Loucy (cell line): ENCODE data around the gene PRDM10.

Source experiments
- H2AFZ ChIP-seq: fragments of 200-600 bp; sonication (generic); 2 replicates; pipeline ENCODE4 v1.6.0; 2016; ENCODE audit warnings: antibody characterized with exemption, mild to moderate bottlenecking, low read length, moderate library complexity
- H3F3A ChIP-seq: fragments of 200-600 bp; 2 replicates; pipeline ENCODE4 v1.6.0; 2016; ENCODE audit warnings: antibody characterized with exemption, low read depth, mild to moderate bottlenecking
- H3K27me3 ChIP-seq: fragments of 200-600 bp; sonication (generic); 2 replicates; pipeline ENCODE4 v1.6.1; 2014; ENCODE audit warnings: low read length, mild to moderate bottlenecking; ENCODE audit not compliant: insufficient read depth, poor library complexity, severe bottlenecking
- H3K36me3 ChIP-seq: fragments of 200-600 bp; sonication (generic); 2 replicates; pipeline ENCODE4 v1.6.1; 2016; ENCODE audit warnings: low read length; ENCODE audit not compliant: insufficient read depth
- H3K4me1 ChIP-seq: fragments of 200-600 bp; sonication (generic); 2 replicates; pipeline ENCODE4 v1.5.1; 2014; ENCODE audit warnings: low read length, mild to moderate bottlenecking; ENCODE audit not compliant: insufficient read depth, poor library complexity, severe bottlenecking
- H3K4me2 ChIP-seq: fragments of 200-600 bp; sonication (generic); 2 replicates; pipeline ENCODE4 v1.6.0; 2014; ENCODE audit warnings: antibody characterized with exemption, low read length, low read depth, mild to moderate bottlenecking; ENCODE audit not compliant: poor library complexity, severe bottlenecking
- H3K4me3 ChIP-seq: fragments of 200-600 bp; sonication (generic); 2 replicates; pipeline ENCODE4 v1.5.1; 2014; ENCODE audit warnings: low read length, mild to moderate bottlenecking, mixed read lengths; ENCODE audit not compliant: poor library complexity, severe bottlenecking
- H3K79me2 ChIP-seq: fragments of 200-600 bp; sonication (generic); 2 replicates; pipeline ENCODE4 v1.6.1; 2014; ENCODE audit warnings: low read length; ENCODE audit not compliant: insufficient read depth
- H3K9ac ChIP-seq: fragments of 200-600 bp; sonication (generic); 2 replicates; pipeline ENCODE4 v1.6.0; 2014; ENCODE audit warnings: mild to moderate bottlenecking, low read depth, low read length, moderate library complexity; ENCODE audit not compliant: poor library complexity, severe bottlenecking
- H3K9me2 ChIP-seq: fragments of 200-600 bp; sonication (generic); replicated peaks from 2 replicates; pipeline ENCODE4 v1.6.1; 2016; ENCODE audit warnings: low read depth, low read length, mixed read lengths
- H3K9me3 ChIP-seq: fragments of 200-600 bp; sonication (generic); 2 replicates; pipeline ENCODE4 v1.6.1; 2014; ENCODE audit warnings: mild to moderate bottlenecking, antibody characterized with exemption, low read length, low read depth; ENCODE audit not compliant: insufficient read depth
- H4K20me1 ChIP-seq: fragments of 200-600 bp; sonication (generic); 2 replicates; pipeline ENCODE4 v1.6.0; 2014; ENCODE audit warnings: antibody characterized with exemption, low read length, mild to moderate bottlenecking; ENCODE audit not compliant: insufficient read depth, poor library complexity, severe bottlenecking
- EZH2phosphoT487 ChIP-seq: fragments of 200-600 bp; IDR thresholded peaks from 2 replicates; pipeline ENCODE4 v1.6.1; 2018; ENCODE audit warnings: antibody characterized with exemption, mild to moderate bottlenecking, moderate library complexity, borderline replicate concordance
- TF ChIP-seq, protein P1 (sequence below): fragments of 200-600 bp; sonication (generic); conservative IDR thresholded peaks from 2 replicates; pipeline ENCODE4 v1.5.1; 2014; ENCODE audit warnings: mild to moderate bottlenecking, antibody characterized with exemption, low read length

PRDM10 gene

DNA sequence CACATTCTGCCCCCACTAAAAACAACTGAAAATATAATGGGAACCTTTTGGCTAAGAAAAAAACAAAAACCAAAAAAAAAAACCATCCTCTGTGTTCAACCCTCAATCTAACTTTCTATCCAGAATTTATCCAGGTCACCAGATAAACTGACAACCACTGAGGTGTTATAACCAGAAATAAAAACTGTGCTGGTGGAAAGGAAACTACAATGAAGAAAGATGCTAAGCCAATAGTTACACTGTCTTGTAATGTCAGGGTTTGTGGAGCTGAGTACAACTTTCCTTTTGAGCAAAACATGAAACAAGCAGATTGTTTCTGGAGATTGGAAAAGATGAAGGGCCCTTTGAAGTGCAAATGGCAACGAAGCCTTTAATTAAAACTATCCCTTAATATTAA, 50.8 kb downstream of the PRDM10 start:
- Histone ChIP-seq H3K79me2 (no peaks in the 10 kb centered on the region), H3K4me1 (no peaks in the 10 kb centered on the region), H3F3A (no peaks in the 10 kb centered on the region), H3K9ac (no peak overlapping the region), H3K4me3 (no peak overlapping the region), H3K9me3 (no peaks in the 10 kb centered on the region), H3K9me2 (no peaks in the 10 kb centered on the region), H4K20me1 (no peaks in the 10 kb centered on the region), H3K36me3 (peaks cover 4% of the 10 kb centered on the region; the same call in 1 of the 2 replicates), H2AFZ (no peak overlapping the region), H3K27me3 (no peaks in the 10 kb centered on the region), H3K4me2 (no peak overlapping the region)
- no peak for TF ChIP-seq EZH2phosphoT487
- TF ChIP-seq, protein P1, sequence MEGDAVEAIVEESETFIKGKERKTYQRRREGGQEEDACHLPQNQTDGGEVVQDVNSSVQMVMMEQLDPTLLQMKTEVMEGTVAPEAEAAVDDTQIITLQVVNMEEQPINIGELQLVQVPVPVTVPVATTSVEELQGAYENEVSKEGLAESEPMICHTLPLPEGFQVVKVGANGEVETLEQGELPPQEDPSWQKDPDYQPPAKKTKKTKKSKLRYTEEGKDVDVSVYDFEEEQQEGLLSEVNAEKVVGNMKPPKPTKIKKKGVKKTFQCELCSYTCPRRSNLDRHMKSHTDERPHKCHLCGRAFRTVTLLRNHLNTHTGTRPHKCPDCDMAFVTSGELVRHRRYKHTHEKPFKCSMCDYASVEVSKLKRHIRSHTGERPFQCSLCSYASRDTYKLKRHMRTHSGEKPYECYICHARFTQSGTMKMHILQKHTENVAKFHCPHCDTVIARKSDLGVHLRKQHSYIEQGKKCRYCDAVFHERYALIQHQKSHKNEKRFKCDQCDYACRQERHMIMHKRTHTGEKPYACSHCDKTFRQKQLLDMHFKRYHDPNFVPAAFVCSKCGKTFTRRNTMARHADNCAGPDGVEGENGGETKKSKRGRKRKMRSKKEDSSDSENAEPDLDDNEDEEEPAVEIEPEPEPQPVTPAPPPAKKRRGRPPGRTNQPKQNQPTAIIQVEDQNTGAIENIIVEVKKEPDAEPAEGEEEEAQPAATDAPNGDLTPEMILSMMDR, result no peak

DNA sequence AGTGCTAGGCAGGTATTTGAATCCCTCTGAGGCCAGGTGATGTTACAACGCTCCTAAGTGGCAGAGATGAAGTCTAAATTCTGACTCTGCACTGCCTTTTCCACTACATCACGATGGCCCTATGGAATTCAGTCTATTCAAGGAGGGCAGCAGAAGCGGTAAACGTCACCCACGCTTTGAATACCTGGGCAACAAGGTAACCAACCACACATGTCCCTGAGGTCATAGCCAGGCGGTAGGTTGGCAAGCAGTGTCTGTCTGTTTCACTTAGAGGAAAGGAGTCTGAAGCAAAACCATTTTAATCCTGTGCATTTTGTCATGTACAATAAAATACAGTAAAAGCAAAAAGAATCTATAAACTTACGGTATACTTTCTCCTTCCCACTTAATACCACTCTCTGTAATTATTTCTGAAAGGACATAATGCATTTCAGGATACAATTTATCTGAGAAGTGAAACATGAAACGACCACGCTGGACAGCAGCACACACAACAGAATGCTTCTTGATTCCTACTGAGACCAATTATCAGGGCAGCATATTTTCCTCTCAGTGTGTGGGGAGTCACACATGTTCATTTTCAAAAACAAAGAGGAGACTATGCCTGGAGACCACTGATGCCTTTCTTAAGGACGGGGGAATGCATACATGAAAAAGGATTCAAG, 51.3 kb downstream of the PRDM10 start:
- Histone ChIP-seq H4K20me1 (no peaks in the 10 kb centered on the region), H3K4me1 (no peaks in the 10 kb centered on the region), H3K4me3 (no peak overlapping the region), H3F3A (no peaks in the 10 kb centered on the region), H3K9ac (no peak overlapping the region), H3K27me3 (no peaks in the 10 kb centered on the region), H3K9me3 (no peaks in the 10 kb centered on the region), H3K79me2 (no peaks in the 10 kb centered on the region), H2AFZ (no peak overlapping the region), H3K36me3 (no peaks in the 10 kb centered on the region), H3K4me2 (no peak overlapping the region), H3K9me2 (no peaks in the 10 kb centered on the region)
- TF ChIP-seq, protein P1, result no peak
- TF ChIP-seq EZH2phosphoT487, result no peak

DNA sequence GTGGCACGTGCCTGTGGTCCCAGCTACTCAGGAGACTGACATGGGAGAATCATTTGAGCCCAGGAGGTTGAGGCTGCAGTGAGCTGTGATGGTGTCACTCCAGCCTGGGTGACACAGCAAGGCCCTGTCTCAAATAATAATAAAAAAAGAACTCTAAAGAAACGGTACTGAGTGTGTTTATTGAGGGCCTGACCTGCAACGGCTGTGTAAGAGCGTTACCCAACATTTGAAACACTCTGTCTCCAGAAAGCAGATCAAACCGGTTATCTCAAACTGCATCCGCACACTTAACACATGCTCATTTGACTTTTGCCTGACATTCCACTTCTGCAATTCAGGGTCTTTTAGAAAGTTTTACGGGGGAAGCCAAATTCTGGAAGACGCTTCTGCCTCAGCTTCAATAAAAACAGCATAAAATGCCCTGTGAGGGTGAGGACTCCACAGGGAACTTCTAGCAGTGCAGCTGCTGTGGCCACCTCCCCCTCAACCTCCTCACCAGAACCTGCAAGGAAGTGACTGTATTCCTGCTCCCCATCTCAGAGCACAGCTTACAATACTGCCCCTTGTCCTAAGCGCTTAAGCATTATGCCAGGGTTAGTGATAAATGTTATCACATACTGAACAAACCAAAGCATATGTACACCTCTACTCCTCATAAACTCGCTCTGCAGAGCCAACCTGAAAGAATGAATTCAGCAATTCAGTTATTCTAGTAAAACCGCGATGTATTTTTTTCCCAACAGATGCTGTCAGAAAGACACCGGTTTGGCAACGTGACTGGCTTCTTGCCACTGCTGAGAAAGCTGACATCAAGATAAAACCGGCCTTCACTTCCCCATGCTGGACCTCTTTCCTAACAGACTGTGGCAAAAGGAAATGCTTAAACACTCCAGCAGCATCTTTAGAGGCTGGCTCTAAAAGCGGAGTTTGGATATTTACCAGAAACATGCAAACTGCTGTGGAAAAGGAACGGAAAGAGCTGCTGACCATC, 52.2 kb downstream of the PRDM10 start:
- H2AFZ ChIP-seq, result no peak overlapping the region
- TF ChIP-seq, protein P1, result no peak
- no peak for TF ChIP-seq EZH2phosphoT487
- H3K4me3 ChIP-seq, result no peak overlapping the region
- no peaks in the 10 kb centered on the region for H3K27me3 ChIP-seq
- H3K4me1 ChIP-seq, result no peaks in the 10 kb centered on the region
- no peaks in the 10 kb centered on the region for H4K20me1 ChIP-seq
- H3F3A ChIP-seq, result no peaks in the 10 kb centered on the region
- H3K9me3 ChIP-seq, result no peaks in the 10 kb centered on the region
- H3K79me2 ChIP-seq, result no peaks in the 10 kb centered on the region
- no peak overlapping the region for H3K9ac ChIP-seq
- no peaks in the 10 kb centered on the region for H3K36me3 ChIP-seq
- H3K4me2 ChIP-seq, result no peak overlapping the region
- H3K9me2 ChIP-seq, result no peaks in the 10 kb centered on the region
